A673 (cell line): ENCODE results near the gene FANCL. TPM values are rescaled to one million over a fixed set of nuclear protein-coding genes. Genes with fewer than 3 reads are reported as not detected.
"Not testable (repeated sequence)": the region's sequence is repeated elsewhere in the genome, so short reads cannot be mapped to it uniquely, and the experiment has no call there.

Experiments used
- Bru-seq: library from RNA; stranded (reverse); fragments of 400-500 nt; gene quantifications from one replicate; lab custom pipeline; 2021; lab: Mats Ljungman, UMichigan
- BruChase-seq, 2 experiments: library from RNA; stranded (reverse); fragments of 400-500 nt; gene quantifications; one replicate each; lab custom pipeline; 2021; lab: Mats Ljungman, UMichigan
- BruUV-seq: library from RNA; stranded (reverse); fragments of 400-500 nt; replicated peaks from 2 replicates; lab custom pipeline; 2021; lab: Mats Ljungman, UMichigan
- CTCF ChIA-PET: fragments of 300-600 bp; sonication (Branson Sonifier 250); formaldehyde crosslinking; loops from one replicate; lab custom pipeline; 2022; ENCODE audit warnings: antibody characterized with exemption; lab: Charles Lee
- POLR2A ChIA-PET: fragments of 300-600 bp; sonication (Branson Sonifier 250); formaldehyde crosslinking; loops from one replicate; lab custom pipeline; 2022; ENCODE audit warnings: antibody characterized with exemption; ENCODE audit not compliant: low non-redundant PET; lab: Charles Lee
- DNase-seq: peaks from one replicate; pipeline ENCODE4 v3.0.0-alpha.2; 2015; ENCODE audit warnings: low spot score
- H3K27ac ChIP-seq: fragments of 200-600 bp; sonication (generic); 2 replicates; pipeline ENCODE4 v1.5.1; 2016; ENCODE audit warnings: mixed run types, low read depth, mild to moderate bottlenecking, mixed read lengths, antibody characterized with exemption, low read length; ENCODE audit not compliant: poor library complexity, severe bottlenecking
- H3K27me3 ChIP-seq: fragments of 200-600 bp; sonication (generic); replicated peaks from 2 replicates; pipeline ENCODE4 v1.6.1; 2017; ENCODE audit warnings: mixed run types, low read depth, mild to moderate bottlenecking, mixed read lengths, antibody characterized with exemption, low read length; ENCODE audit not compliant: insufficient read depth, poor library complexity
- H3K36me3 ChIP-seq: fragments of 200-600 bp; sonication (generic); 2 replicates; pipeline ENCODE4 v1.6.1; 2016; ENCODE audit warnings: mixed run types, mild to moderate bottlenecking, mixed read lengths, antibody characterized with exemption, low read length; ENCODE audit not compliant: insufficient read depth, poor library complexity, severe bottlenecking
- H3K4me1 ChIP-seq: fragments of 200-600 bp; sonication (generic); 2 replicates; pipeline ENCODE4 v1.6.1; 2017; ENCODE audit warnings: mixed run types, mild to moderate bottlenecking, mixed read lengths, antibody characterized with exemption, low read length; ENCODE audit not compliant: insufficient read depth, poor library complexity, severe bottlenecking
- H3K4me3 ChIP-seq: fragments of 200-600 bp; sonication (generic); 2 replicates; pipeline ENCODE4 v1.5.1; 2016; ENCODE audit warnings: low read depth, mixed run types, mild to moderate bottlenecking, mixed read lengths, low read length; ENCODE audit not compliant: poor library complexity, severe bottlenecking
- H3K9me3 ChIP-seq: fragments of 200-600 bp; sonication (generic); 2 replicates; pipeline ENCODE4 v1.6.1; 2016; ENCODE audit warnings: mixed run types, low read depth, mild to moderate bottlenecking, mixed read lengths, antibody characterized with exemption, low read length; ENCODE audit not compliant: poor library complexity, severe bottlenecking
- EZH2 ChIP-seq: fragments of 200-600 bp; sonication (generic); IDR thresholded peaks from 2 replicates; pipeline ENCODE4 v1.6.1; 2017; ENCODE audit warnings: borderline replicate concordance, low read depth, mild to moderate bottlenecking, mixed read lengths, antibody characterized with exemption, low read length; ENCODE audit not compliant: poor library complexity, severe bottlenecking
- intact Hi-C: fragments of 100-400 bp; cut with micrococcal nuclease; formaldehyde crosslinking; loops from one replicate; pipeline ENCODE4 v1.10.0; 2022; ENCODE audit not compliant: unreplicated experiment
- long read RNA-seq: library from polyadenylated mRNA; stranded (forward); transcript quantifications from one replicate; pipeline ENCODE4 v2.0.0, GENCODE V29; 2022
- total RNA-seq: library from RNA; stranded (reverse); gene quantifications from 2 replicates; pipeline ENCODE4 v1.2.3, GENCODE V29; 2021
- TF ChIP-seq, protein P1 (sequence below): fragments of 300-800, 200-600 bp; sonication (generic); conservative IDR thresholded peaks from 2 replicates; pipeline ENCODE4 v1.5.1; 2017; ENCODE audit warnings: low read depth, mild to moderate bottlenecking, antibody characterized with exemption, low read length, moderate library complexity, mixed read lengths

FANCL gene
- total RNA-seq, result 34.7 and 35.6 TPM in 2 replicates
- Bru-seq, nascent RNA, result percentile 94 among the genes with signal in this experiment
- BruChase-seq, experiment 1, labeled RNA remaining after a 2-hour chase, result percentile 90 among the genes with signal in this experiment
- BruChase-seq, experiment 2, labeled RNA remaining after a 6-hour chase, result percentile 69 among the genes with signal in this experiment
- long read RNA-seq, transcript FANCL-202 (14 exons, 1,698 nt), result minor isoform, 6 of 77 reads
- long read RNA-seq, transcript FANCL-201 (14 exons, 1,683 nt), result major isoform, 33 of 77 reads
- long read RNA-seq, partial matches to known transcripts, result 2 of 77 reads
- long read RNA-seq, other reads (novel, unspliced or antisense), result 33 of 77 reads

GRCh38 chr2:58240670-58241545 is at the start of gene FANCL:
FANCL (minus strand) TSS chr2:58241325; CDS start chr2:58241313, 12 bp downstream.
- CTCF ChIA-PET, result interaction anchor here (0.9 kb wide), 1 partner anchor 335 kb away, joined by 3 read pairs; no protein-coding TSS in a partner anchor

GRCh38 chr2:58289029-58289428 is 47.9 kb upstream of the FANCL start:
- no peak overlapping the region for H3K27ac ChIP-seq
- no peaks in the 10 kb centered on the region for H3K36me3 ChIP-seq
- no TSS peak for BruUV-seq
- TF ChIP-seq, protein P1, sequence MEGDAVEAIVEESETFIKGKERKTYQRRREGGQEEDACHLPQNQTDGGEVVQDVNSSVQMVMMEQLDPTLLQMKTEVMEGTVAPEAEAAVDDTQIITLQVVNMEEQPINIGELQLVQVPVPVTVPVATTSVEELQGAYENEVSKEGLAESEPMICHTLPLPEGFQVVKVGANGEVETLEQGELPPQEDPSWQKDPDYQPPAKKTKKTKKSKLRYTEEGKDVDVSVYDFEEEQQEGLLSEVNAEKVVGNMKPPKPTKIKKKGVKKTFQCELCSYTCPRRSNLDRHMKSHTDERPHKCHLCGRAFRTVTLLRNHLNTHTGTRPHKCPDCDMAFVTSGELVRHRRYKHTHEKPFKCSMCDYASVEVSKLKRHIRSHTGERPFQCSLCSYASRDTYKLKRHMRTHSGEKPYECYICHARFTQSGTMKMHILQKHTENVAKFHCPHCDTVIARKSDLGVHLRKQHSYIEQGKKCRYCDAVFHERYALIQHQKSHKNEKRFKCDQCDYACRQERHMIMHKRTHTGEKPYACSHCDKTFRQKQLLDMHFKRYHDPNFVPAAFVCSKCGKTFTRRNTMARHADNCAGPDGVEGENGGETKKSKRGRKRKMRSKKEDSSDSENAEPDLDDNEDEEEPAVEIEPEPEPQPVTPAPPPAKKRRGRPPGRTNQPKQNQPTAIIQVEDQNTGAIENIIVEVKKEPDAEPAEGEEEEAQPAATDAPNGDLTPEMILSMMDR, result no peak
- TF ChIP-seq EZH2, result no peak
- DNase-seq, result no peak
- no peaks in the 10 kb centered on the region for H3K27me3 ChIP-seq
- ChIA-PET CTCF (no interaction called here), POLR2A (no interaction called here)
- intact Hi-C loops, result no loop called here
- H3K9me3 ChIP-seq, result no peaks in the 10 kb centered on the region
- H3K4me3 ChIP-seq, result no peak overlapping the region
- H3K4me1 ChIP-seq, result no peaks in the 10 kb centered on the region

More at GRCh38 chr2:58240670-58241545, at the start of gene FANCL:
- H3K4me1 ChIP-seq, result peaks cover 12% of the 10 kb centered on the region
- no peaks in the 10 kb centered on the region for H3K36me3 ChIP-seq
- H3K4me3 ChIP-seq, result peak within 1 kb of the TSS; percentile 77
- peak; percentile 92 for DNase-seq
- intact Hi-C loops, result loop anchor here (10.0 kb wide), 1 partner anchor 196 kb away; the partner anchor contains the start of gene VRK2
- TF ChIP-seq, protein P1, result no peak
- no peak for TF ChIP-seq EZH2
- POLR2A ChIA-PET, result no interaction called here
- H3K27ac ChIP-seq, result peak within 1 kb of the TSS; percentile 92
- H3K27me3 ChIP-seq, result no peaks in the 10 kb centered on the region
- peaks cover 4% of the 10 kb centered on the region for H3K9me3 ChIP-seq
- BruUV-seq, result no TSS peak

DNA sequence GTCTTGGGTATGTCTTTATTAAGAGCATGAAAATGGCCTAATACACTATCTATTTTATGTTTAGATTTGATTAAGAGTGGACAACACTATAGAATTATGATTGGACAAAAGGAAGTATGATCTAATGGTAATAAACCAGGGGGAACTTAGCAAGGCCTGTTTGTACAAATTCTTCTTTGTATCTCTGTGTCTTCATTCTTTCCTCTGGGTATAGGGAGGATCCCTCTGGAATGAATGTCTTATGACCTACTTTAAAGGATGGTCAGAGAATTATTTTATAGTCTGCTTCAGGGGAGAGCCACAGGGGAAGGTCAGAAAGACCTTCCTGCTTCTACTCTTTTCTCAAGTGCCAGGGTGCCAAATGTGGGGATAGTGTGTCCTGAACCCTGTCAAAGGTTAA is 42.8 kb upstream of the FANCL start:
- no peak for DNase-seq
- intact Hi-C loops, result no loop called here
- POLR2A ChIA-PET, result no interaction called here
- no peak overlapping the region for H3K27ac ChIP-seq
- no peaks in the 10 kb centered on the region for H3K4me1 ChIP-seq
- CTCF ChIA-PET, result no interaction called here
- no peaks in the 10 kb centered on the region for H3K27me3 ChIP-seq
- no peaks in the 10 kb centered on the region for H3K9me3 ChIP-seq
- TF ChIP-seq, protein P1, result no peak
- TF ChIP-seq EZH2, result no peak
- H3K36me3 ChIP-seq, result no peaks in the 10 kb centered on the region
- no TSS peak for BruUV-seq
- H3K4me3 ChIP-seq, result no peak overlapping the region

DNA sequence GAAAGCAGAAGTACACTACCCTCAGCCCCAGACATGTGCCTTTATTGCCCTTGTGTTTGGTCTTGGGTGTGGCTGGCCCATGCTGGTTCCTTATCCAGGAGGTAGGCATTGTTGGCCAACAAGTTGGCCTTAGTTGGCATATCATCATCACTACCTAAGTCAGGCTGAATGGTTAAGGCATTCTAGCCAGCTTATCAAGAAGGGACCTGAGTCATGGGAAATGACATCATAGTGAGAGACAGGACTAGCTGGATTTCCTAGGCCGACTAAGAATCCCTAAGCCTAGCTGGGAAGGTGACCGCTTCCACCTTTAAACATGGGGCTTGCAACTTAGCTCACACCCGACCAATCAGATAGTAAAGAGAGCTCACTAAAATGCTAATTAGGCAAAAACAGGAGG is 34.0 kb upstream of the FANCL start:
- POLR2A ChIA-PET, CTCF ChIA-PET, H3K9me3 ChIP-seq, DNase-seq, H3K4me1 ChIP-seq, BruUV-seq, H3K36me3 ChIP-seq, H3K27me3 ChIP-seq, H3K4me3 ChIP-seq, intact Hi-C loops, H3K27ac ChIP-seq: not testable (repeated sequence)
